ENCODE measurements around the gene SPRY1. TPM values are rescaled to one million over a fixed set of nuclear protein-coding genes. Genes with fewer than 3 reads are reported as not detected.

SPRY1 gene
- polyA plus RNA-seq, 2 of the 4 experiments (the other 2 are of a cell fraction): 0.54 to 2.1 TPM

- H3K27ac ChIP-seq: peak overlapping the region; percentile 85 to 90
- no peaks in the 10 kb centered on the region for H3K9me3 ChIP-seq
- FAIRE-seq (no peak), ATAC-seq (peak; percentile 86 to 89), DNase-seq (ENCODE audit: low read depth in 1 of 2, low spot score in 1 of 2) (peak; percentile 24 to 59)
- POLR2A ChIA-PET: no interaction called here
- H3K4me3 ChIP-seq: peak overlapping the region; percentile 80
- 0% methylated on average over 12 of the region's 94 CpGs for WGBS (ENCODE audit: missing lambda C conversion rate)
- TF ChIP-seq RAD21 (conservative IDR thresholded peaks at IDR 0.05 in 1 of 2, IDR thresholded peaks at IDR 0.05 in 1 of 2): peak in 1 of 2 experiments; percentile 44; a peak in 3 of 5 replicates
- peak; percentile 50; the same call in 1 of the 2 replicates for TF ChIP-seq BHLHE40 (IDR thresholded peaks at IDR 0.05; ENCODE audit: low read depth, low read length)
- TF ChIP-seq, protein P1, sequence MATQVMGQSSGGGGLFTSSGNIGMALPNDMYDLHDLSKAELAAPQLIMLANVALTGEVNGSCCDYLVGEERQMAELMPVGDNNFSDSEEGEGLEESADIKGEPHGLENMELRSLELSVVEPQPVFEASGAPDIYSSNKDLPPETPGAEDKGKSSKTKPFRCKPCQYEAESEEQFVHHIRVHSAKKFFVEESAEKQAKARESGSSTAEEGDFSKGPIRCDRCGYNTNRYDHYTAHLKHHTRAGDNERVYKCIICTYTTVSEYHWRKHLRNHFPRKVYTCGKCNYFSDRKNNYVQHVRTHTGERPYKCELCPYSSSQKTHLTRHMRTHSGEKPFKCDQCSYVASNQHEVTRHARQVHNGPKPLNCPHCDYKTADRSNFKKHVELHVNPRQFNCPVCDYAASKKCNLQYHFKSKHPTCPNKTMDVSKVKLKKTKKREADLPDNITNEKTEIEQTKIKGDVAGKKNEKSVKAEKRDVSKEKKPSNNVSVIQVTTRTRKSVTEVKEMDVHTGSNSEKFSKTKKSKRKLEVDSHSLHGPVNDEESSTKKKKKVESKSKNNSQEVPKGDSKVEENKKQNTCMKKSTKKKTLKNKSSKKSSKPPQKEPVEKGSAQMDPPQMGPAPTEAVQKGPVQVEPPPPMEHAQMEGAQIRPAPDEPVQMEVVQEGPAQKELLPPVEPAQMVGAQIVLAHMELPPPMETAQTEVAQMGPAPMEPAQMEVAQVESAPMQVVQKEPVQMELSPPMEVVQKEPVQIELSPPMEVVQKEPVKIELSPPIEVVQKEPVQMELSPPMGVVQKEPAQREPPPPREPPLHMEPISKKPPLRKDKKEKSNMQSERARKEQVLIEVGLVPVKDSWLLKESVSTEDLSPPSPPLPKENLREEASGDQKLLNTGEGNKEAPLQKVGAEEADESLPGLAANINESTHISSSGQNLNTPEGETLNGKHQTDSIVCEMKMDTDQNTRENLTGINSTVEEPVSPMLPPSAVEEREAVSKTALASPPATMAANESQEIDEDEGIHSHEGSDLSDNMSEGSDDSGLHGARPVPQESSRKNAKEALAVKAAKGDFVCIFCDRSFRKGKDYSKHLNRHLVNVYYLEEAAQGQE (IDR thresholded peaks at IDR 0.05): no peak
- TF ChIP-seq RARB (CRISPR knock-in tag; IDR thresholded peaks at IDR 0.05): no peak
- TF ChIP-seq HOXA7 (CRISPR knock-in tag; IDR thresholded peaks at IDR 0.05): no peak
- TF ChIP-seq, protein P2, sequence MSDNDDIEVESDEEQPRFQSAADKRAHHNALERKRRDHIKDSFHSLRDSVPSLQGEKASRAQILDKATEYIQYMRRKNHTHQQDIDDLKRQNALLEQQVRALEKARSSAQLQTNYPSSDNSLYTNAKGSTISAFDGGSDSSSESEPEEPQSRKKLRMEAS (IDR thresholded peaks at IDR 0.05): no peak
- no peak for TF ChIP-seq MYC (IDR thresholded peaks at IDR 0.05; ENCODE audit: borderline replicate concordance, low read length)
- no peak for TF ChIP-seq MAFK (IDR thresholded peaks at IDR 0.05; ENCODE audit: partially characterized antibody)
- TF ChIP-seq CBX8 (IDR thresholded peaks at IDR 0.05): no peak
- TF ChIP-seq, protein P3, sequence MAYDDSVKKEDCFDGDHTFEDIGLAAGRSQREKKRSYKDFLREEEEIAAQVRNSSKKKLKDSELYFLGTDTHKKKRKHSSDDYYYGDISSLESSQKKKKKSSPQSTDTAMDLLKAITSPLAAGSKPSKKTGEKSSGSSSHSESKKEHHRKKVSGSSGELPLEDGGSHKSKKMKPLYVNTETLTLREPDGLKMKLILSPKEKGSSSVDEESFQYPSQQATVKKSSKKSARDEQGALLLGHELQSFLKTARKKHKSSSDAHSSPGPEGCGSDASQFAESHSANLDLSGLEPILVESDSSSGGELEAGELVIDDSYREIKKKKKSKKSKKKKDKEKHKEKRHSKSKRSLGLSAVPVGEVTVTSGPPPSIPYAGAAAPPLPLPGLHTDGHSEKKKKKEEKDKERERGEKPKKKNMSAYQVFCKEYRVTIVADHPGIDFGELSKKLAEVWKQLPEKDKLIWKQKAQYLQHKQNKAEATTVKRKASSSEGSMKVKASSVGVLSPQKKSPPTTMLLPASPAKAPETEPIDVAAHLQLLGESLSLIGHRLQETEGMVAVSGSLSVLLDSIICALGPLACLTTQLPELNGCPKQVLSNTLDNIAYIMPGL (CRISPR knock-in tag; IDR thresholded peaks at IDR 0.05; ENCODE audit: borderline replicate concordance): no peak
- TF ChIP-seq, protein P4, sequence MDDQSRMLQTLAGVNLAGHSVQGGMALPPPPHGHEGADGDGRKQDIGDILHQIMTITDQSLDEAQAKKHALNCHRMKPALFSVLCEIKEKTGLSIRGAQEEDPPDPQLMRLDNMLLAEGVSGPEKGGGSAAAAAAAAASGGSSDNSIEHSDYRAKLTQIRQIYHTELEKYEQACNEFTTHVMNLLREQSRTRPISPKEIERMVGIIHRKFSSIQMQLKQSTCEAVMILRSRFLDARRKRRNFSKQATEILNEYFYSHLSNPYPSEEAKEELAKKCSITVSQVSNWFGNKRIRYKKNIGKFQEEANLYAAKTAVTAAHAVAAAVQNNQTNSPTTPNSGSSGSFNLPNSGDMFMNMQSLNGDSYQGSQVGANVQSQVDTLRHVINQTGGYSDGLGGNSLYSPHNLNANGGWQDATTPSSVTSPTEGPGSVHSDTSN (IDR thresholded peaks at IDR 0.05): no peak
- TF ChIP-seq, protein P5, sequence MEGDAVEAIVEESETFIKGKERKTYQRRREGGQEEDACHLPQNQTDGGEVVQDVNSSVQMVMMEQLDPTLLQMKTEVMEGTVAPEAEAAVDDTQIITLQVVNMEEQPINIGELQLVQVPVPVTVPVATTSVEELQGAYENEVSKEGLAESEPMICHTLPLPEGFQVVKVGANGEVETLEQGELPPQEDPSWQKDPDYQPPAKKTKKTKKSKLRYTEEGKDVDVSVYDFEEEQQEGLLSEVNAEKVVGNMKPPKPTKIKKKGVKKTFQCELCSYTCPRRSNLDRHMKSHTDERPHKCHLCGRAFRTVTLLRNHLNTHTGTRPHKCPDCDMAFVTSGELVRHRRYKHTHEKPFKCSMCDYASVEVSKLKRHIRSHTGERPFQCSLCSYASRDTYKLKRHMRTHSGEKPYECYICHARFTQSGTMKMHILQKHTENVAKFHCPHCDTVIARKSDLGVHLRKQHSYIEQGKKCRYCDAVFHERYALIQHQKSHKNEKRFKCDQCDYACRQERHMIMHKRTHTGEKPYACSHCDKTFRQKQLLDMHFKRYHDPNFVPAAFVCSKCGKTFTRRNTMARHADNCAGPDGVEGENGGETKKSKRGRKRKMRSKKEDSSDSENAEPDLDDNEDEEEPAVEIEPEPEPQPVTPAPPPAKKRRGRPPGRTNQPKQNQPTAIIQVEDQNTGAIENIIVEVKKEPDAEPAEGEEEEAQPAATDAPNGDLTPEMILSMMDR (IDR thresholded peaks at IDR 0.05): peak; percentile 40
- TF ChIP-seq ESRRA (IDR thresholded peaks at IDR 0.05; ENCODE audit: borderline replicate concordance, low read length): no peak
- TF ChIP-seq EP300 (IDR thresholded peaks at IDR 0.05): no peak
- TF ChIP-seq POLR2AphosphoS2 (conservative IDR thresholded peaks at IDR 0.05; ENCODE audit: low read length): no peak
- TF ChIP-seq KDM5A (IDR thresholded peaks at IDR 0.05): no peak
- no peak for TF ChIP-seq CBX2 (IDR thresholded peaks at IDR 0.05; ENCODE audit: borderline replicate concordance, low read depth)
- no peak for TF ChIP-seq RFX5 (IDR thresholded peaks at IDR 0.05)
- no peak for TF ChIP-seq RCOR1 (IDR thresholded peaks at IDR 0.05; ENCODE audit: low read depth, low read length)
- TF ChIP-seq NR3C1 (IDR thresholded peaks at IDR 0.05): no peak
- TF ChIP-seq HOXB13 (CRISPR knock-in tag; IDR thresholded peaks at IDR 0.05; ENCODE audit: low read depth): no peak
- peak; percentile 58; the same call in 1 of the 3 replicates for TF ChIP-seq SMC3 (IDR thresholded peaks at IDR 0.05)
- H3K4me1 ChIP-seq: no peaks in the 10 kb centered on the region
- H3K4me2 ChIP-seq: peak overlapping the region; percentile 92
- CTCF ChIA-PET: interaction anchor here (1.0 to 1.5 kb wide), 5 partner anchors 55 to 263 kb away, joined by 3 to 5 read pairs (median 4); no protein-coding TSS in a partner anchor
These were observed 1.7 kb downstream of the SPRY1 start for GRCh38 chr4:123398066-123398852.

Data from A549 (cell line).